Body of pancreas (tissue), 4 donors: Measurements from ENCODE around the gene PINLYP. TPM values are rescaled to one million over a fixed set of nuclear protein-coding genes. Genes with fewer than 3 reads are reported as not detected.

ENCODE experiments used
- ATAC-seq: fragments of 150-250 bp; one replicate; pipeline ENCODE4 v1.9.1; 2016
- DNase-seq, 4 donors: peaks; one replicate each; pipeline ENCODE4 v3.0.0-alpha.2; 2019
- H3K27ac ChIP-seq, 4 donors: fragments of 200-600 bp; sonication (generic); 1 replicate in 3 of 4; 2 replicates in 1 of 4; pipeline versions ENCODE4 v1.5.1 to v1.6.1; 2016 to 2019; ENCODE audit warnings: mild to moderate bottlenecking in 1 of 4, mixed read lengths in 1 of 4, moderate library complexity in 1 of 4
- H3K27me3 ChIP-seq, 2 donors: fragments of 200-600 bp; sonication (generic); one replicate each; pipeline ENCODE4 v1.6.0; 2016; ENCODE audit warnings: mild to moderate bottlenecking in 1 of 2
- H3K36me3 ChIP-seq, 2 donors: fragments of 200-600 bp; sonication (generic); replicated peaks in 1 of 2; 2 replicates each; pipeline ENCODE4 v1.5.1; 2016; ENCODE audit warnings: low read depth in 2 of 2; ENCODE audit not compliant: insufficient read depth in 1 of 2
- H3K4me1 ChIP-seq: fragments of 200-600 bp; sonication (generic); one replicate; pipeline ENCODE4 v1.6.0; 2016
- H3K4me3 ChIP-seq, 2 donors: fragments of 200-600 bp; sonication (generic); 1 replicate in 1 of 2; 2 replicates in 1 of 2; pipeline ENCODE4 v1.5.1; 2016 to 2019
- H3K9me3 ChIP-seq, 3 donors: fragments of 200-600 bp; sonication (generic); 1 replicate in 2 of 3; 2 replicates in 1 of 3; pipeline ENCODE4 v1.5.1; 2016
- CTCF ChIP-seq, 7 experiments: fragments of 450-650 bp in 4 of 7; fragments of 200-600 bp in 3 of 7; sonication (generic) in 3 of 7; IDR thresholded peaks; one replicate each; pipeline ENCODE4 v1.5.1; 2016 to 2019; ENCODE audit warnings: antibody characterized with exemption in 7 of 7
- POLR2A ChIP-seq, 3 donors: fragments of 450-650 bp; IDR thresholded peaks; one replicate each; pipeline ENCODE4 v1.6.1; 2016; ENCODE audit warnings: antibody characterized with exemption in 3 of 3, mild to moderate bottlenecking in 2 of 3
- WGBS, 2 donors: methylation state at CpG; one replicate each; pipeline ENCODE4 v1.1.5; 2017; 5-methylcytosine and 5-hydroxymethylcytosine counted together
- intact Hi-C: fragments of 100-400 bp; cut with DNase I; formaldehyde crosslinking; loops from one replicate; pipeline ENCODE4 v1.15.1; 2023
- total RNA-seq, 2 donors: library from RNA; depleted of rRNA; stranded (reverse); fragments of >200 nt; gene quantifications; one replicate each; pipeline ENCODE4 v1.1.0, GENCODE V29; 2016

The PINLYP gene
- total RNA-seq, 2 donors from 2014 or later = 4.6 TPM; not detected in 1

- intact Hi-C loops = no loop called here
- H3K27ac ChIP-seq = no peak overlapping the region
- WGBS, 2 donors = 94 to 98% methylated on average over 15 to 55 of the region's 63 CpGs
- H3K27me3 ChIP-seq = no peaks in the 10 kb centered on the region
- peaks cover 23% of the 10 kb centered on the region for H3K4me1 ChIP-seq
- H3K4me3 ChIP-seq = no peak overlapping the region
- ATAC-seq = no peak
- TF ChIP-seq CTCF (IDR thresholded peaks at IDR 0.05) (no peak), POLR2A (IDR thresholded peaks at IDR 0.05) (no peak)
- H3K36me3 ChIP-seq = peaks cover 0 to 5% of the 10 kb centered on the region in 2 donors
- no peaks in the 10 kb centered on the region for H3K9me3 ChIP-seq
- DNase-seq = no peak
Measured at GRCh38 chr19:43591904-43592772, 16.5 kb downstream of the PINLYP start.

- peaks cover 31% of the 10 kb centered on the region for H3K4me1 ChIP-seq
- no peak overlapping the region for H3K4me3 ChIP-seq
- 93 to 94% methylated on average over 31 to 37 of the region's 37 CpGs for WGBS, 2 donors
- no peak overlapping the region for H3K27ac ChIP-seq
- no peaks in the 10 kb centered on the region for H3K27me3 ChIP-seq
- no peaks in the 10 kb centered on the region for H3K9me3 ChIP-seq
- H3K36me3 ChIP-seq = peaks cover 0 to 5% of the 10 kb centered on the region in 2 donors
- no peak for TF ChIP-seq CTCF (IDR thresholded peaks at IDR 0.05)
- no peak for TF ChIP-seq POLR2A (IDR thresholded peaks at IDR 0.05)
- intact Hi-C loops = no loop called here
- ATAC-seq (no peak), DNase-seq (no peak)
Measured at GRCh38 chr19:43592800-43593350, 17.3 kb downstream of the PINLYP start.

GRCh38 chr19:43594081-43594697 is 18.6 kb downstream of the PINLYP start:
- ATAC-seq (no peak), DNase-seq (no peak)
- Histone ChIP-seq H3K4me1 (peaks cover 36% of the 10 kb centered on the region), H3K27ac (peak overlapping the region in 2 of 4 donors; percentile 80 to 93), H3K27me3 (no peaks in the 10 kb centered on the region), H3K36me3 (peaks cover 0 to 7% of the 10 kb centered on the region in 2 donors), H3K9me3 (no peaks in the 10 kb centered on the region), H3K4me3 (no peak overlapping the region)
- intact Hi-C loops = no loop called here
- WGBS, 2 donors = 89 to 90% methylated on average over 8 to 10 of the region's 10 CpGs
- TF ChIP-seq POLR2A (IDR thresholded peaks at IDR 0.05) (no peak), CTCF (IDR thresholded peaks at IDR 0.05) (no peak)

GRCh38 chr19:43594710-43595604 is 19.4 kb downstream of the PINLYP start:
- DNase-seq (peak; percentile 52 to 59 (median 53)), ATAC-seq (peak; percentile 8)
- intact Hi-C loops = no loop called here
- no peaks in the 10 kb centered on the region for H3K9me3 ChIP-seq
- 3 to 6% methylated on average over 13 to 62 of the region's 64 CpGs for WGBS, 2 donors
- H3K4me1 ChIP-seq = peaks cover 36% of the 10 kb centered on the region
- peak overlapping the region; percentile 72 to 99 (median 86) for H3K27ac ChIP-seq
- H3K36me3 ChIP-seq = peaks cover 0 to 7% of the 10 kb centered on the region in 2 donors
- peak overlapping the region; percentile 57 to 58 for H3K4me3 ChIP-seq
- H3K27me3 ChIP-seq = no peaks in the 10 kb centered on the region
- TF ChIP-seq POLR2A (IDR thresholded peaks at IDR 0.05) (peak in 1 of 3 donors; percentile 7), CTCF (IDR thresholded peaks at IDR 0.05) (peak in 6 of 7 experiments; percentile 24 to 61 (median 52))
